Gastrocnemius medialis (tissue), 4 donors: ENCODE measurements around the gene AKIP1.
A peak's percentile ranks its signal among the peaks of the same experiment; 100 is the strongest.

ENCODE experiments used
- CTCF ChIP-seq, 5 experiments: fragments of 450-650 bp in 3 of 5; fragments of 200-600 bp in 2 of 5; sonication (generic) in 2 of 5; IDR thresholded peaks in 4 of 5; conservative IDR thresholded peaks in 1 of 5; 1 replicate in 4 of 5; 2 replicates in 1 of 5; pipeline ENCODE4 v1.5.1; 2016 to 2019; ENCODE audit warnings: antibody characterized with exemption in 5 of 5, mild to moderate bottlenecking in 3 of 5, moderate library complexity in 3 of 5
- POLR2A ChIP-seq, 2 donors: fragments of 450-650 bp; IDR thresholded peaks; one replicate each; pipeline ENCODE4 v1.6.1; 2017; ENCODE audit warnings: antibody characterized with exemption in 2 of 2, mild to moderate bottlenecking in 2 of 2, moderate library complexity in 2 of 2

- no peak for TF ChIP-seq CTCF (IDR thresholded peaks at IDR 0.05 in 4 of 5, conservative IDR thresholded peaks at IDR 0.05 in 1 of 5)
- peak; percentile 91 to 96 for TF ChIP-seq POLR2A (IDR thresholded peaks at IDR 0.05)
These were observed 53.6 kb downstream of the AKIP1 start, which contains the start of gene TMEM9B for GRCh38 chr11:8964324-8965320.
